ENCODE data around the gene BTNL8.
"Not testable (repeated sequence)": the region's sequence is repeated elsewhere in the genome, so short reads cannot be mapped to it uniquely, and the experiment has no call there.

BTNL8 gene

DNA sequence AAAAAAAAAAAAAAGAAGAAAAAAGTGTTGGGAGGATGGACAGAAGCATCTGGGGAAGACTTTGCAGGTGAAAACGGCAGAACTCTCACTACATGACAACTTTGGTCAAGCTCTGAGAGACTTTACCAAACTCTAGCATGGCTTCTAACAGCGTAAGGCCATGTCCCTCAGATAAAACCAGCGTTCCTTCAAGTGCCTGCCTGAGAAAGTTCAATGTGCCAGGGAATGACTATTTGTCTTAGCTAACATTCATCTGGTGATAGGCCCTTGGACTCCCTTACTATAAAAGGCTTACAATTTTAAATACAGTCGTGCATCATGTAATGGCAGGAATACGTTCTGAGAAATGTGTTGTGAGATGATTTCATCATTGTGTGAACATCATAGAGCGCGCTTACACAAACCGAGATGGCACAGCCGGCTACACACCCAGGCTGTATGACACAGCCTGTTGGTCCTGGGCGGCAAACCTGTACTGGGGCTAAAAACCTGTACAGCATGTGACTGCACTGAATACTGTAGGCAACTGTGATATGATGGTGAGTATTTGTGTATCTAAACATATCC, 23.0 kb upstream of the BTNL8 start:
- no peak for DNase-seq (ENCODE audit: low read depth)

DNA sequence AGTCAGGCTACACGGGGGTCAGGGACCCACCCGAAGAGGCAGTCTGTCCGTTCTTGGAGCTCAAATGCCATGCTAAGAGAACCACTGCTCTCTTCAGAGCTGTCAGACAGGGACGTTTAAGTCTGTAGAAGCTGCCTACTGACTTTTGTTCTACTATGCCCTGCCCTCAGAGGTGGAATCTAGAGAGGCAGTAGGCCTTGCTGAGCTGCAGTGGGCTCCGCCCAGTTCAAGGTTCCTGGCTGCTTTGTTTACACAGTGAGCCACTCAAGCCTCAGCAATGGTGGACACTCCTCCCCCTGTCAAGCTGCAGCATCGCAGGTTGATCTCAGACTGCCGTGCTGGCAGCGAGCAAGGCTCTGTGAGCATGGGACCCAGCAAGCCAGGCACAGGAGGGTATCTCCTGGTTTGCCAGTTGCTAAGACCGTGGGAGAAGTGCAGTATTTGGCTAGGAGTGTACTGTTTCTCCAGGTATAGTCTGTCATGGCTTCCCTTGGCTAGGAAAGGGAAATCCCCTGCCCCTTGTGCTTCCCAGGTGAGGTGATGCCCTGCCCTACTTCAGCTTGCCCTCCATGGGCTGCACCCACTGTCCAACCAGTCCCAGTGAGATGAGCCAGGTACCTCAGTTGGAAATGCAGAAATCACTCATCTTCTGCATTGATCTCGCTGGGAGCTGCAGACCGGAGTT, 13.0 kb upstream of the BTNL8 start:
- not testable (repeated sequence) for DNase-seq (ENCODE audit: low read depth)

DNA sequence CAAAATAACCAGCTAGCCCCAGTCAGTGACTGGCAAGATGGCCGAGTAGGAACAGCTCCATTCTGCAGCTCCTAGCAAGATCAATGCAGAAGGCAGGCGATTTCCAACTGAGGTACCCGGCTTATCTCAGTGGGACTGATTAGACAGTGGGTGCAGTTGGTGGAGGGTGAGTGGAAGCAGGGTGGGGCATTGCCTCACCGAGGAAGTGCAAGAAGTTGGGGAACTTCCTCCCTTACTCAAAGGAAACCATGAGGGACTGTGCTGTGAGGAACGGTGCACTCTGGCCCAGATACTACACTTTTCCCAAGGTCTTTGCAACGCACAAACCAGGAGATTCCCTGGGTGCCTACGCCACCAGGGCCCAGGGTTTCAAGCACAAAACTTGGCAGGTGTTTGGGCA, 9.6 kb upstream of the BTNL8 start:
- DNase-seq (ENCODE audit: low read depth), result no peak

DNA sequence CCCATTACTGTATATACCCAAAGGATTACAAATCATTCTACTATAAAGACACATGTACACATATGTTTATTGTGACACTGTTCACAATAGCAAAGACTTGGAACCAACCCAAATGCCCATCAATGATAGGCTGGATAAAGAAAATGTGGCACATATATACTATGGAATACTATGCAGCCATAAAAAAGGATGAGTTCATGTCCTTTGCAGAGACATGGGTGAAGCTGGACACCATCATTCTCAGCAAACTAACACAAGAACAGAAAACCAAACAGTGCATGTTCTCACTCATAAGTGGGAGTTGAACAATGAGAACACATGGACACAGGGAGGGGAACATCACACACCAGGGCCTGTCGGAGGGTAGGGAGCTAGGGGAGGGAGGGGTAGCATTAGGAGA, 3.6 kb upstream of the BTNL8 start:
- DNase-seq (ENCODE audit: low read depth), result not testable (repeated sequence)

DNA sequence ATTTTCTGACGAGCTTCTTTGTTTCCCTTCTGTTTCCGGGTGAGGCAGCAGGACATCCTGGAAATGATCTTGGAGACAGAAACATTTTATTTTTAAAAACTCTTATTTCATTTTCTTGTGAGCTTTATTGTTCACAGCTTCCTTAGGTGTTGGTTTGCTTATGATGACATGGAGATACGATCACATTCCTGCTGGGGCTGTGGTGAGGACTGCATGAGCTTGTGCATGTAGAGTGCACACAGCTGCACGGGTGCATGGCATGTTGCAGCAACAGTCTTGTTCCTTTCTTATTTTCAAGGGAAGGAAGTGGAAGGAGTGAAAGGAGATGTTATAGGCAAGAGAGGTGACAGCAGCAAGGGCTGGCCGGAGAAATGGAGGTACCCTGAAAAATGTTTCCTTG, 1.2 kb downstream of the BTNL8 start:
- no peak for DNase-seq (ENCODE audit: low read depth)

DNA sequence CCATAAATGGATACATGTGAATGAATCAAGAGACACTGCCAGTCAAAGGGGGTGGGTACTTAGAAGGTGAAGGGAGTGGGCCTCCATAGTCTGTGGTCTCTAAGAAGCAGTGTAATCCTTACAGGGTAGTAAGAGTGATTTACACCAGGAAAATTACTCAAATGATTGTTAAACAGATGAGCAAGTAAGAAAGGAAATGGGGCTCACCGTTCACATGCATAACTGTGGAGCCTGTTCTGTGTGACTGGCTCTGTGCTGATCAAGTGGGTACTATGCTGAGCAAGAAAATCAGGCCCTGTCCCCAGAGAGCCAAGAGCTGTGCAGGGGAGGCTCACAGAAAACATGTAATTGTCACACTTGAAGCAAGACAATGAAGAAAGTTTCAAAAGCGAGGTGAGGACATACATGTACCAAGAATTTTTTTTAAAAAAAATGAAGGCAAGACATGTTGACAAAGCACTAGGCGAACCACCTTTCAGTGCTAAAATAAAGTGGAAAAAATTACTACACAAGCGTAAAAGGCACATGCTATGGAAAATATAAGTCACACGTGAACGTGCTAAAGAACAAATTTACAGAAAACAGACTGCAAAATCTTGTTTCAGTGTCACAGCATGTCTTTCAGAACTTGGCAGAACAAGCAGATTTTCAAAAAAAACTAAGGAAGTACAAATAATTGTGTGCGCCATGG, 2.5 kb downstream of the BTNL8 start:
- no peak for DNase-seq (ENCODE audit: low read depth)

DNA sequence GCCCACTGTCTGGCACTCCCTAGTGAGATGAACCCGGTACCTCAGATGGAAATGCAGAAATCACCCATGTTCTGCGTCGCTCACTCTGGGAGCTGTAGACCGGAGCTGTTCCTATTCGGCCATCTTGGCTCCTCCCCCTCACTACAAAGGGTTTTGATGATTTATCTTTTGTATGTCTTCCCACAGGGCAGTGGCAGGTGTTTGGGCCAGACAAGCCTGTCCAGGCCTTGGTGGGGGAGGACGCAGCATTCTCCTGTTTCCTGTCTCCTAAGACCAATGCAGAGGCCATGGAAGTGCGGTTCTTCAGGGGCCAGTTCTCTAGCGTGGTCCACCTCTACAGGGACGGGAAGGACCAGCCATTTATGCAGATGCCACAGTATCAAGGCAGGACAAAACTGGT, 9.4 kb downstream of the BTNL8 start:
- DNase-seq (ENCODE audit: low read depth), result no peak

DNA sequence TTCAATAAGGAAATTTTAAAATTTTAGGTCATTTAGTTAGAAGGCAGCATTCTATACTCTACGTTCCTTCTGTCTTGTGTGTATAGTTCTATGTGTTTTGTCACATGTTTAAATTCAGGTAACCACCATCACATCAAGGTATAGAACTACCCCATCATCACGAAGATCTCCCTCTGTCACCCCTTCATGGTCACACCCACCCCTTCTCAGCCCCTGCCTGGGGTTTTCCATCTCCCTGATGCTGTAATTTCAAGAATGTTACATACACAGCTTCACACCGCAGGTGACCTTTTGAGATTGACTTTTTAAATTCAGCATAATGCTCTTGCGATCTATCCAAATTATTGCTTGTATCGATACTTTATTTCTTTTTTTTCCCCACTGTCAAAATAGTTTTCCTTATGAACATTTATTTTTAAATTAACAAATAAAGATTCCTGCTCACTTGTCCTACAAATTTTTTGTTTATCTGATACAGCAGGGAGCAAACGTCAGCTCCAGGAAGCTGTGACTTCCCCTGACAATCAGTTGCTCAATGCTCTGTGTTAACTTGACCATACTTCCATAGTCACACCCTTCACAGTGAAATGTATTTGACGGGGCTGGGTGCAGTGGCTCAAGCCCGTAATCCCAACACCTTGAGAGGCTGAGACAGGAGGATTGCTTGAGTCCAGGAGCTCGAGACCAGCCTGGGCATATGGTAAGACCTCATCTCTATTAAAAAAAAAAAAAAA, 10.2 kb downstream of the BTNL8 start:
- no peak for DNase-seq (ENCODE audit: low read depth)

DNA sequence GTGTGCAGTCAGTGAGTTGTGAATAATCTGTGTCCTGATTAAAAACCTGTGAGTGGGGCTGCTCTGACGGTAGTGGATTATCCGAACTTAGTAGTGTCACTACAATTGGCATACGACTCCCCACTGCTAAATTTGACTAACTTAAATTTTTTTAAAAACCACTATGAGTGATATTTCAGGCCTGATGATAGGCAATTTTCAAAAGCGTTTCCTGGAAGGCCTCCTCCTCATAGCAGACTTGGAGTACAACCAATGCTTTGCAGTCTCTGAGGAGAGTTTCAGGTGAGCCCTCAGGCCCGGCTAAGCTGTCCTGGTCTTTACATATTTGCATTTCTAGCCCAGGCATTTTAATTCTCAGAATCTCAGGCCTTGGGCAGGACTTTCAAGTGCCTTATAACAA, 10.8 kb downstream of the BTNL8 start:
- no peak for DNase-seq (ENCODE audit: low read depth)

DNA sequence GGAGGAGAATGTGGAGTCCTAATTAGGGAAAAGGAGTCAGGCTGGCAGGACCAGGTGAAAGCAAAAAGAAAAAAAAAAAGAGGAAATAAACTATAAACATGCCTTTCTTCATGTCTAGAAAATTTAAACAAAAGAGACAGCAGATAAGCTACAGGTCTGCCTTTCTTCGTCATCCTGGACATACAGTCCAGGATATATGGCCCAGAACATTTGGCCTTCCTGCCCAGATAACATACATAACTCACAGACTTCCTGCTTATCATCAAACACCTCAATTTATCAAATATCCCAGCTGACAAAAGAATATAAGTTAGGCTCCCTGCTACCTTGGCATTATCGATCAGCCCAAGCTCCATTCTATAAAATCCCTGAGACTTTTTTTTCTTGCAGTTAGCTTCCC, 11.2 kb downstream of the BTNL8 start:
- no peak for DNase-seq (ENCODE audit: low read depth)

DNA sequence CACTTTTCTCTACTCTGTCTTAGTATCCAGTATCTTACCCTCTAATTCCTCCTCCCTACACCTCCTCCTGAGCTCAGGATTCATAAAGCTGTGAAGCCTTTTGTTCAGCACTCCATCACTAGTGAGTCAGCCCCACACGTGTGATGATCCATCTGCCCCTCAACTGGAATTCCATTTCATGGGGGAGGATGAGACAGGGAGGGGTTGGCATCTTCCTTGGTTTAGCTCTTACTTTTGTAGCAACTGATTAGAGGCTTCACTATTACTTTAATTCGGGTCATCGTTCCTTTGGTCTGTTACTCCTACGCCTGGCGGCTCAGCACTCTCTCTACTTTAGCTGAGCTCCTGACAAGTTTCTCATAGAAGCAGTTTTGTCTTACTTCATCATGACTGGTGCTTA, 11.8 kb downstream of the BTNL8 start:
- no peak for DNase-seq (ENCODE audit: low read depth)

DNA sequence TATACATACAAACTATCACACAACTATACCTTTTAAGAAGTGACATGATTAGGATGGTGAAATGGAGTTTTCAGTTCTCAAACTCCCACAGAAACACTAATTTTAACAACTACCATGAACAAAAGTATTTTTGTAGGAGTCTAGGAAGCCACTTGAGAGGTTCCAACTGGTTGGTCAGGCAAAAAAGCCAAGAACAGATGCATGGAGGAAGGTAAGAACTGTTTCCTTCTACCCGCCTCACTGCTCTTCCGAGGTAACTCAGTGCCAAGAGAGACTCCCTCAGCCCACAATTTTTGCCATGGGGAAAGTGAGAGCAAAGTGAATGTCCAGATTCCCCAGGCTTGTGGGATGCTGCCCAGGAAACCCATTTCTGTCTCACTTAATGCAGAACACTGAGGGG, 15.7 kb downstream of the BTNL8 start:
- DNase-seq (ENCODE audit: low read depth), result no peak

DNA sequence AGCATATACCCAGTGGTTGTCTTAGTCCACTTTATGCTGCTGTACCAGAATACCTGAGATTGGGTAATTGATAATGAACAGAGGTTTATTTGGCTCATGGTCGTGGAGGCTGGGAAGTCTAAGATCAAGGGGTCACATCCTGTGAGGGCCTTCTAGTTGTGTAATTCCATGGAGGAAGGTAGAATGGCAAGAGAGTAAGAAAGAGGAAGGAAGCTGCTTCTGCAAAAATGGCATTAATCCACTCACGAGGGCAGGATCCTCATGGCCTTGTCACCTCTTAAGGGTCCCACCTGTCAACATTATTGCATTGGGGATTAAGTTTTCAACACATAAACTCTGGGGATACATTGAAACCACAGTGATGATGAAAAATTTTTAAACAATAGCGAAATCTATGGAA, 17.0 kb downstream of the BTNL8 start:
- no peak for DNase-seq (ENCODE audit: low read depth)

DNA sequence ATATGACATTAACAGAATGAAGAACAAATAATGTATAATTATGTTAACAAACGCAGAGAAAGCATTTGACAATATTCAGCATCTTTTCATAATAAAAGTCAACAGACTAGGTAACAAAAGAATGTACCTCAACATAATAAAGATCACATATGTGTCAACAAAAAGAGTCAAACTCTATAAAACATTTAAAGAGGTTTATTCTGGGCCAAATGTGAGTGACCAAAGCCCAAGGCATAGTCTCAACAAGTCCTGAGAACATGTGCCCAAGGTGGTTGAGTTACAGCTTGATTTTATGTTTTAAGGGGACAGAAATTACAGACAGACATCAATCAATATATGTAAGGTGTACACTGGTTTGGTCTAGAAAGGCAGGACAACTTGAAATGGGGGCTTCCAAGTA, 19.4 kb downstream of the BTNL8 start:
- no peak for DNase-seq (ENCODE audit: low read depth)

DNA sequence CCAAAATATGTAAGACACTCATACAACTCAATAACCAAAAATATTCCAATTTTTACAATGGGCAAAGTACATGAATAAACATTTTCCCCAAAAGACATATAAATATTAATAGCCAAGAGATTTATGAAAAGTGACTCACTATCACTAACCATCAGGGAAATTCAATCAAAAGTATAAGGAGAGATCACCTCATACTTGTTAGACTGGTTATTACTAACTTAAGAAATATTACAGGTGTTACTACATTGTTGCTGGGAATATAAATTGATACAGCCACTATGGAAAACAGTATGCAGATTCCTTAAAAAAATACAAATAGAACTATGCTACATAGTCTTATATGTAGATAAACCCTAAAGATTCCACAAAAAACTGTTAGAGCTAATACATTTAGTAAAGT, 21.8 kb downstream of the BTNL8 start:
- DNase-seq (ENCODE audit: low read depth), result no peak

DNA sequence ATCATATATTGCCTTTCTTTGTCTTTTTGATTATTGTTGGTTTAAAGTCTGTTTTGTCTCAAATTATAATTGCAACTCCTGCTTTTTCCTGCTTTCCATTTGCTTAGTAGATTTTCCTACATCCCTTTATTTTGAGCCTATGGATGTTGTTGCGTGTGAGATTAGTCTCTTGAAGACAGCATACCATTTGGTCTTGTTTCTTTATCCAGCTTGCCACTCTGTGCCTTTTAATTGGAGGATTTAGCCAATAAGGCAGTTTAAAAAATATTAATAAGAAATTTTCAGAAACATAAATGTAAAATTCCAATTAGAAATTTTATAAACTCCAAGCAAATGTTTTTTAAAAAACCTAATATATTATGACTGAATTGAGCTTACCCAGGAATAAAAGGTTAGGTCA, 24.0 kb downstream of the BTNL8 start:
- DNase-seq (ENCODE audit: low read depth), result no peak

DNA sequence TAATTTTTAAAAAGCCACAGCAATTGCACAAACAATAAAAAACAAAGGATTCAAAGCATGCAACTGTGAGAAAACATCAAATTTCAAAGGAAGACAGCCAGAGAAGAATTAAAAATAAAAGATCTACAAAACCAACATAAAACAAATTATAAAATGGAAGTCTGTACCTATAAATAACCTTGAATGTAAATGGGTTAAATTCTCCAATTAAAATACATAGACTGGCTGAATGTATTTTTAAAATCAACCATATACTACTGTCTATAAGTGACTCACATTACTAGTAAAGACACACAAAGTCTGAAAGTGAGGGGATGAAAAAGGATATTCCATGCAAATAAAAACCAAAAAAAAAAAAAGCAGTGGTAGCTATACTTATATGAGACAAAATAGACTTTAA, 33.7 kb downstream of the BTNL8 start:
- no peak for DNase-seq (ENCODE audit: low read depth)

DNA sequence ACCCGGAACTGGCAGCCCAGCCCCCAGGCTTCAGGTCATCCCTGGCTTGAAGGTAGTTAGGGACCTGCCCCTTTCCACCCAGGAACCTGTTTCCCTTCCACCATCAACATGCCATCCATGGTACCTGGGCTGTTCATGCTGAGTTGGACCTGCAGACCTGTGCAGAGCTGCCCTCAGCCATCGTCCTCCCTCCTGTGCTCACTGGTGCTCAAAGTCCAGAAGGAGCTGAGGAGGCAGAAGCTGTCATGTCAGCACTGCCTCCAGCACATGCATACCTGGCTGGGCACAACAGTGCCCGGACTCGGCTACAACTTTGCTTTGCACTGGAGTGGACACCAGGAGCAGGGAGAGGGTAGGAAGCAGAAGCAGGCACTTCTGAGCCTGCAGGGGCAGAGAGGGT, 36.2 kb downstream of the BTNL8 start:
- no peak for DNase-seq (ENCODE audit: low read depth)

DNA sequence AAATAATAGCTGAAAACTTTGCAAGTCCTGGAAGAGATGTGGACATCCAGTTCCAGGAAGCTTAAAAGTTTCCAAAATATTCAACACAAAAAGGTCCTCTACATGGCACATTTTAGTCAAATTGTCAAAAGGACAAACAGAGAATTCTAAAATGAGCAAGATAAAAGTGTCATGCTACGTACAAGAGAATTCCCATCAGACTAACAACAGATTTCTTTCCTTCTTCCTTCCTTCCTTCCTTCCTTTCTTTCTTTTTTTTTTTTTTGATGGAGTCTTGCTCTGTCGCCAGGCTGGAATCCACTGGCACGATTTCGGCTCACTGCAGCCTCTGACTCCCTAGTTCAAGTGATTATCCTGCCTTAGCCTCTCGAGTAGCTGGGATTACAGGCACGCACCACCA, 39.3 kb downstream of the BTNL8 start:
- no peak for DNase-seq (ENCODE audit: low read depth)

DNA sequence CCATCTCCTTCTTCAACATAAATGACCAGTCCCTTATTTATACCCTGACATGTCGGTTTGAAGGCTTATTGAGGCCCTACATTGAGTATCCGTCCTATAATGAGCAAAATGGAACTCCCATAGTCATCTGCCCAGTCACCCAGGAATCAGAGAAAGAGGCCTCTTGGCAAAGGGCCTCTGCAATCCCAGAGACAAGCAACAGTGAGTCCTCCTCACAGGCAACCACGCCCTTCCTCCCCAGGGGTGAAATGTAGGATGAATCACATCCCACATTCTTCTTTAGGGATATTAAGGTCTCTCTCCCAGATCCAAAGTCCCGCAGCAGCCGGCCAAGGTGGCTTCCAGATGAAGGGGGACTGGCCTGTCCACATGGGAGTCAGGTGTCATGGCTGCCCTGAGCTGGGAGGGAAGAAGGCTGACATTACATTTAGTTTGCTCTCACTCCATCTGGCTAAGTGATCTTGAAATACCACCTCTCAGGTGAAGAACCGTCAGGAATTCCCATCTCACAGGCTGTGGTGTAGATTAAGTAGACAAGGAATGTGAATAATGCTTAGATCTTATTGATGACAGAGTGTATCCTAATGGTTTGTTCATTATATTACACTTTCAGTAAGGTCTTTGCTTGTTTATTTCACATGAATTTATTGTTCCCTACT, 51.5 kb downstream of the BTNL8 start:
- no peak for DNase-seq (ENCODE audit: low read depth)

DNA sequence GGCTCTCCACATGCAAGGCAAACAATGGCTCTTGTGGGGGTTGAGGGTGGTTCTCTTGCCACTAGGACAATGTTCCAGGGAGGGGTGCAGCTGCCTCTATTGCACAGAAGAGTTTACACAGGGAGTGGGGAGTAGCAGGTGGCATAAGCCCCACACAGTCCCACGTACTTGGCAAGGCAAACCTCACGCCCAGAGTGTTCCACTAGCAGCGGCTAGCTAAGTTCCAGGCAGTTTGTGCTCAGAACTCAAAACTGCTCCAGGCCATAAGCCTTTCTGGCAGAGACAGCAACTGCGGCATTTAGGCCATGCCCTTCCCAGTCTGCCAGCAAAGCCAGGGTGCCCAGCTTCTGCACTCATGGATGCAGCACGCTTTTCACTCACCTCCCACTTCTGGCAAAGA, 60.7 kb downstream of the BTNL8 start:
- no peak for DNase-seq (ENCODE audit: low read depth)

DNA sequence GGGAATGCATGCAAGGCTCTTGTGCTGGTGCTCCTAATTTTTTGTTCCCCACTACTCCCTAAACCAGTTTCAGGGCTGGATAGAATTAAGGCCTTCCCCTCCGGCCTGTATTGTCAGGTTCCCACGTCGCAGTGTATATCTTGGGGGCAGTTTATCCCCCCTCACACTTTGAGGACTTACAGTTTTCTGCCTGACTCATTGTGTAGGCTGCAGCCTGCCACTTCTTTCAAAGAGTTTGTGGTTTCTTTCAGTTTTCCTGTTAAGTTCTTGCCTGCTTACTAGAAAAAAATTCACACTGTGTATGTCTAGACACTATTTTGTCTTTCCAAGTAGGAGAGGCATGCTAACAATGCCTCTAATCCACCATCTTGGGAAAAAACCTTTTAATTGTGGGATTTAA, 61.2 kb downstream of the BTNL8 start:
- DNase-seq (ENCODE audit: low read depth), result no peak

DNA sequence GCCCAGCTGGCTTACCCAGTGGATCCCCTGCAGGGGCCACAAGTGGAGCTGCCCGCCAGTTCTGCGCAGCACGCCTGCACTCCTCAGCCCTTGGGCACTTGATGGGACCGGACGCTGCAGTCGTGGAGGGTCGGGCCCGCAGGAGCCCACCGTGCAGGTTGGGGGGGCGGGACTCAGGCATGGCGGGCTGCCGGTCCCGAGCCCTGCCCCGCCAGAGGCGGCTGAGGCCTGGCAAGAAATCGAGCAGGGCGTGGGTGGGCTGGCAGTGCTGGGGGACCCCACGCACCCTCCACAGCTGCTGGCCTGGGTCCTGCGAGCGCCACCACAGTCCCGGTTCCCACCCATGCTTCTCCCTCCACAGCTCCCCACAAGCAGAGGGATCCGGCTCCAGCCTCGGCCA, 70.4 kb downstream of the BTNL8 start:
- no peak for DNase-seq (ENCODE audit: low read depth)
